KOPT-K1 (cell line): ENCODE data around the gene LRRC75A.
"Not testable (repeated sequence)": the region's sequence is repeated elsewhere in the genome, so short reads cannot be mapped to it uniquely, and the experiment has no call there.

Source experiments
- H3K27ac ChIP-seq: fragments of 200-600 bp; sonication (generic); 2 replicates; pipeline ENCODE4 v1.5.1; 2016; ENCODE audit warnings: antibody characterized with exemption, mild to moderate bottlenecking, low read depth, low read length; ENCODE audit not compliant: poor library complexity, severe bottlenecking
- H3K36me3 ChIP-seq: fragments of 200-600 bp; sonication (generic); 2 replicates; pipeline ENCODE4 v1.5.1; 2017; ENCODE audit warnings: antibody characterized with exemption, mild to moderate bottlenecking, low read length, moderate library complexity; ENCODE audit not compliant: insufficient read depth
- H3K9me3 ChIP-seq: fragments of 200-600 bp; sonication (generic); 2 replicates; pipeline ENCODE4 v1.5.1; 2017; ENCODE audit warnings: antibody characterized with exemption, low read length, mild to moderate bottlenecking; ENCODE audit not compliant: insufficient read depth, poor library complexity, severe bottlenecking

The LRRC75A gene

GRCh38 chr17:16491703-16492612, at the start of gene LRRC75A:
Gene LRRC75A, minus strand, starts transcription at chr17:16492193. Its CDS starts 203 bp downstream, at chr17:16491990.
- H3K27ac ChIP-seq: no peak within 1 kb of the TSS

GRCh38 chr17:16537130-16537458, 45.1 kb upstream of the LRRC75A start:
- Histone ChIP-seq H3K36me3 (no peaks in the 10 kb centered on the region), H3K27ac (no peak overlapping the region), H3K9me3 (no peaks in the 10 kb centered on the region)

More at GRCh38 chr17:16491703-16492612, at the start of gene LRRC75A:
- Histone ChIP-seq H3K36me3 (no peaks in the 10 kb centered on the region), H3K9me3 (no peaks in the 10 kb centered on the region)

GRCh38 chr17:16534236-16534635, 42.2 kb upstream of the LRRC75A start:
- no peak overlapping the region for H3K27ac ChIP-seq
- H3K9me3 ChIP-seq: no peaks in the 10 kb centered on the region

GRCh38 chr17:16529906-16530305, 37.9 kb upstream of the LRRC75A start:
- H3K9me3 ChIP-seq: no peaks in the 10 kb centered on the region
- no peak overlapping the region for H3K27ac ChIP-seq
- H3K36me3 ChIP-seq: no peaks in the 10 kb centered on the region

More at GRCh38 chr17:16534236-16534635, 42.2 kb upstream of the LRRC75A start:
- H3K36me3 ChIP-seq: no peaks in the 10 kb centered on the region

GRCh38 chr17:16527298-16527697, 35.3 kb upstream of the LRRC75A start:
- Histone ChIP-seq H3K27ac (no peak overlapping the region), H3K36me3 (no peaks in the 10 kb centered on the region), H3K9me3 (no peaks in the 10 kb centered on the region)

GRCh38 chr17:16525556-16525955, 33.6 kb upstream of the LRRC75A start:
- not testable (repeated sequence) for H3K27ac ChIP-seq, H3K36me3 ChIP-seq, H3K9me3 ChIP-seq

- H3K36me3 ChIP-seq: no peaks in the 10 kb centered on the region
- no peak overlapping the region for H3K27ac ChIP-seq
- H3K9me3 ChIP-seq: no peaks in the 10 kb centered on the region
Measured at GRCh38 chr17:16521070-16521727, 29.2 kb upstream of the LRRC75A start.

- Histone ChIP-seq H3K27ac (no peak overlapping the region), H3K36me3 (no peaks in the 10 kb centered on the region), H3K9me3 (no peaks in the 10 kb centered on the region)
Measured at GRCh38 chr17:16519021-16519420, 27.0 kb upstream of the LRRC75A start.

- H3K27ac ChIP-seq: no peak overlapping the region
- H3K9me3 ChIP-seq: no peaks in the 10 kb centered on the region
- no peaks in the 10 kb centered on the region for H3K36me3 ChIP-seq
Measured at GRCh38 chr17:16517477-16517876, 25.5 kb upstream of the LRRC75A start.

- Histone ChIP-seq H3K9me3 (no peaks in the 10 kb centered on the region), H3K27ac (no peak overlapping the region), H3K36me3 (no peaks in the 10 kb centered on the region)
Measured at GRCh38 chr17:16516594-16517051, 24.6 kb upstream of the LRRC75A start.

- H3K27ac ChIP-seq: no peak overlapping the region
- no peaks in the 10 kb centered on the region for H3K9me3 ChIP-seq
- H3K36me3 ChIP-seq: no peaks in the 10 kb centered on the region
Measured at GRCh38 chr17:16515933-16516332, 23.9 kb upstream of the LRRC75A start.

- H3K36me3 ChIP-seq: no peaks in the 10 kb centered on the region
- no peaks in the 10 kb centered on the region for H3K9me3 ChIP-seq
- no peak overlapping the region for H3K27ac ChIP-seq
Measured at GRCh38 chr17:16513873-16514272, 21.9 kb upstream of the LRRC75A start.

GRCh38 chr17:16512011-16512410, 20.0 kb upstream of the LRRC75A start:
- Histone ChIP-seq H3K27ac (no peak overlapping the region), H3K9me3 (no peaks in the 10 kb centered on the region), H3K36me3 (no peaks in the 10 kb centered on the region)

- no peak overlapping the region for H3K27ac ChIP-seq
- no peaks in the 10 kb centered on the region for H3K9me3 ChIP-seq
- H3K36me3 ChIP-seq: no peaks in the 10 kb centered on the region
Measured at GRCh38 chr17:16511593-16511992, 19.6 kb upstream of the LRRC75A start.

- Histone ChIP-seq H3K36me3 (no peaks in the 10 kb centered on the region), H3K9me3 (no peaks in the 10 kb centered on the region), H3K27ac (no peak overlapping the region)
Measured at GRCh38 chr17:16507918-16508533, 16.0 kb upstream of the LRRC75A start.
